ENCODE results near the gene CHRNB2. TPM values are rescaled to one million over a fixed set of nuclear protein-coding genes. Genes with fewer than 3 reads are reported as not detected.

Gene CHRNB2
- total and polyA plus RNA-seq, 9 donors = 0.04 to 0.25 (median 0.15) TPM; not detected in 3

- H3K9me3 ChIP-seq = no peaks in the 10 kb centered on the region
- H3K4me1 ChIP-seq (ENCODE audit: insufficient read depth) = peaks cover 4% of the 10 kb centered on the region
- WGBS, 3 donors = 13 to 18% (median 14%) methylated on average over 9 of the region's 9 CpGs
- no peak for TF ChIP-seq EP300 (IDR thresholded peaks at IDR 0.05)
- peaks cover 3% of the 10 kb centered on the region for H3K36me3 ChIP-seq
- intact Hi-C loops (cut with DNase I) = no loop called here
- DNase-seq = peak; percentile 49 to 64 (median 61)
- H3K27ac ChIP-seq = no peak overlapping the region
- H3K27me3 ChIP-seq = no peaks in the 10 kb centered on the region
- no peak overlapping the region for H3K4me3 ChIP-seq
Measured at GRCh38 chr1:154583773-154584172, 16.2 kb downstream of the CHRNB2 start.

- TF ChIP-seq EP300 (IDR thresholded peaks at IDR 0.05) = no peak
- no peak for TF ChIP-seq POLR2A (IDR thresholded peaks at IDR 0.05)
- no peak for TF ChIP-seq CTCF (IDR thresholded peaks at IDR 0.05)
- no peaks in the 10 kb centered on the region for H3K9me3 ChIP-seq
- DNase-seq = no peak
- WGBS, 3 donors = 53 to 66% (median 58%) methylated on average over 9 of the region's 9 CpGs
- peaks cover 3% of the 10 kb centered on the region for H3K36me3 ChIP-seq
- H3K27me3 ChIP-seq = no peaks in the 10 kb centered on the region
- no peak overlapping the region for H3K4me3 ChIP-seq
- peaks cover 4% of the 10 kb centered on the region for H3K4me1 ChIP-seq (ENCODE audit: insufficient read depth)
- H3K27ac ChIP-seq = no peak overlapping the region
- intact Hi-C loops (cut with DNase I) = no loop called here
Measured at GRCh38 chr1:154584267-154584994, 16.9 kb downstream of the CHRNB2 start.

DNA sequence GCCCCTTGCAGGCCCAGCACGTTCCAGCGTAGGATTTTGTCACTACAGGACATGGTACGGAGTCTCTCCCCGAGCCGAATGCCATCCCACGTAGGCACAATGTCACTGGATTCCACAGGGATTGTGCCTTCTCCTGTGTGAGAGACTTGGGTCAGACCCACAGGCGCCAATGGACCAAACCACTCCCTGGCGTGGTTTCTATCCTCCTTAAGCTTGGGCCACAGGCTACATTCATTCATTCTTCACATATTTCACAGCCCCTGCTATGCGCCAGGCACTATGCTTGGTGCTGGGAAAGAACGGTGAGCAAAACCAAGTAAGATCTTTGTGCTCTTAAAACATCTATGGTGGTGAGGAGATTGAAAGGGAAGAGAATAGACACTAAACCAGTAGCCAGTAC is 18.7 kb downstream of the CHRNB2 start:
- peaks cover 4% of the 10 kb centered on the region for H3K4me1 ChIP-seq (ENCODE audit: insufficient read depth)
- H3K27ac ChIP-seq = no peak overlapping the region
- no peak overlapping the region for H3K4me3 ChIP-seq
- no peaks in the 10 kb centered on the region for H3K9me3 ChIP-seq
- intact Hi-C loops (cut with DNase I) = no loop called here
- peaks cover 3% of the 10 kb centered on the region for H3K36me3 ChIP-seq
- 82 to 88% (median 82%) methylated on average over 10 of the region's 10 CpGs for WGBS, 3 donors
- TF ChIP-seq POLR2A (IDR thresholded peaks at IDR 0.05) (no peak), EP300 (IDR thresholded peaks at IDR 0.05) (no peak), CTCF (IDR thresholded peaks at IDR 0.05) (no peak)
- H3K27me3 ChIP-seq = no peaks in the 10 kb centered on the region
- no peak for DNase-seq

- peaks cover 4% of the 10 kb centered on the region for H3K4me1 ChIP-seq (ENCODE audit: insufficient read depth)
- H3K4me3 ChIP-seq = no peak overlapping the region
- TF ChIP-seq POLR2A (IDR thresholded peaks at IDR 0.05) = no peak
- TF ChIP-seq EP300 (IDR thresholded peaks at IDR 0.05) = no peak
- TF ChIP-seq CTCF (IDR thresholded peaks at IDR 0.05) = no peak
- no peak overlapping the region for H3K27ac ChIP-seq
- 87 to 92% (median 90%) methylated on average over 6 of the region's 6 CpGs for WGBS, 3 donors
- no peak for DNase-seq
- intact Hi-C loops (cut with DNase I) = no loop called here
- H3K36me3 ChIP-seq = peaks cover 3% of the 10 kb centered on the region
- no peaks in the 10 kb centered on the region for H3K9me3 ChIP-seq
- no peaks in the 10 kb centered on the region for H3K27me3 ChIP-seq
Measured at GRCh38 chr1:154586641-154587040, 19.1 kb downstream of the CHRNB2 start.

DNA sequence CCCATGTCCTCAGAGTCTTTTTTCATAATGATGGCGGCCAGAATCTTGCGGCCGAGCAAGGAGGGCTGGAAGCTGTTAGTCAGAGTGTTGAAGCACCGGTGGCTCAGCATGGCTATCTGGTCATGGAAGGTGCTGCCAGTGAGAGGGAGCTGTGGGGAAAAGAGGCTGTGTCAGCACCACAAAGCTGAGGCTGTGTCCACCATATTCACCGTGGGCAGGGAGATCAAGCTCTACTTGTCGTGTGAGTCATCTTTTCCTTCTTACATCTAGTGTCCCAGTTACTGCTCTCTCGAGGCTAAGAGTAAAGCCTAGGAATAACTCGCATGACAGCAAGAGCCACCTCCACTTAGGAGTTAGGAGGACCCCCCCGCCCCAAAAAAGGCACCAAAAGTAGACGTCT is 22.2 kb downstream of the CHRNB2 start:
- H3K4me1 ChIP-seq (ENCODE audit: insufficient read depth) = no peaks in the 10 kb centered on the region
- peaks cover 3% of the 10 kb centered on the region for H3K36me3 ChIP-seq
- no peaks in the 10 kb centered on the region for H3K27me3 ChIP-seq
- no peaks in the 10 kb centered on the region for H3K9me3 ChIP-seq
- 69 to 74% (median 74%) methylated on average over 10 of the region's 10 CpGs for WGBS, 3 donors
- no peak overlapping the region for H3K27ac ChIP-seq
- DNase-seq = no peak
- TF ChIP-seq EP300 (IDR thresholded peaks at IDR 0.05) (no peak), POLR2A (IDR thresholded peaks at IDR 0.05) (no peak), CTCF (IDR thresholded peaks at IDR 0.05) (no peak)
- intact Hi-C loops (cut with DNase I) = no loop called here
- H3K4me3 ChIP-seq = no peak overlapping the region

All from ovary (tissue), 9 donors.